Liver (tissue), 9 donors: Measurements from ENCODE around the gene CREB3L2. TPM values are rescaled to one million over a fixed set of nuclear protein-coding genes. Genes with fewer than 3 reads are reported as not detected.

Experiments used
- DNase-seq: peaks from one replicate; pipeline ENCODE4 v3.0.0-alpha.2; 2017; ENCODE audit warnings: low spot score
- H3K27ac ChIP-seq, 2 donors: one replicate each; pipeline ENCODE4 v1.7.0; 2013; ENCODE audit warnings: inconsistent platforms in 2 of 2, low read length in 2 of 2, control low read depth in 1 of 2, low read depth in 1 of 2, mild to moderate bottlenecking in 1 of 2
- H3K27me3 ChIP-seq, 4 donors: one replicate each; pipeline versions ENCODE4 v1.6.1 to v1.7.0; 2013; ENCODE audit warnings: low read length in 3 of 4, inconsistent platforms in 1 of 4, mild to moderate bottlenecking in 1 of 4, moderate library complexity in 1 of 4; ENCODE audit not compliant: control insufficient read depth in 4 of 4, insufficient read depth in 4 of 4
- H3K36me3 ChIP-seq, 4 donors: one replicate each; pipeline versions ENCODE4 v1.6.1 to v1.7.0; 2013; ENCODE audit warnings: low read length in 3 of 4, mild to moderate bottlenecking in 3 of 4, low read depth in 1 of 4, moderate library complexity in 1 of 4; ENCODE audit not compliant: control insufficient read depth in 4 of 4, insufficient read depth in 3 of 4
- H3K4me1 ChIP-seq, 4 donors: one replicate each; pipeline versions ENCODE4 v1.6.1 to v1.7.0; 2013; ENCODE audit warnings: low read length in 3 of 4, mild to moderate bottlenecking in 3 of 4, moderate library complexity in 1 of 4; ENCODE audit not compliant: control insufficient read depth in 4 of 4, insufficient read depth in 4 of 4
- H3K4me3 ChIP-seq, 3 donors: one replicate each; pipeline versions ENCODE4 v1.6.1 to v1.7.0; 2013; ENCODE audit warnings: low read length in 3 of 3, control low read depth in 1 of 3, low read depth in 1 of 3, mild to moderate bottlenecking in 1 of 3
- H3K9ac ChIP-seq, 2 donors: one replicate each; pipeline ENCODE4 v1.7.0; 2013; ENCODE audit warnings: low read length in 2 of 2, mild to moderate bottlenecking in 2 of 2, moderate library complexity in 2 of 2, control low read depth in 1 of 2, low read depth in 1 of 2
- H3K9me3 ChIP-seq, 4 donors: one replicate each; pipeline versions ENCODE4 v1.6.1 to v1.7.0; 2013; ENCODE audit warnings: low read length in 3 of 4; ENCODE audit not compliant: control insufficient read depth in 4 of 4
- ATF3 ChIP-seq: IDR thresholded peaks from 2 replicates; pipeline ENCODE4 v1.6.1; 2016; ENCODE audit warnings: antibody characterized with exemption
- CTCF ChIP-seq: fragments of 150-350 bp; IDR thresholded peaks from 2 replicates; pipeline ENCODE4 v1.5.1; 2017; ENCODE audit warnings: improper control_type of control experiment, low read depth, low read length; ENCODE audit not compliant: missing input control
- FOXA1 ChIP-seq: IDR thresholded peaks from 2 replicates; pipeline ENCODE4 v1.6.1; 2016; ENCODE audit warnings: antibody characterized with exemption
- FOXA2 ChIP-seq: IDR thresholded peaks from 2 replicates; pipeline ENCODE4 v1.6.1; 2016; ENCODE audit warnings: antibody characterized with exemption
- GABPA ChIP-seq, 2 donors: IDR thresholded peaks in 1 of 2; conservative IDR thresholded peaks in 1 of 2; 2 replicates each; pipeline ENCODE4 v1.6.1; 2016; ENCODE audit warnings: antibody characterized with exemption in 2 of 2, mild to moderate bottlenecking in 1 of 2, moderate library complexity in 1 of 2
- HNF4G ChIP-seq: IDR thresholded peaks from 2 replicates; pipeline ENCODE4 v1.6.1; 2016; ENCODE audit warnings: antibody characterized with exemption
- JUND ChIP-seq, 2 donors: IDR thresholded peaks; 2 replicates each; pipeline ENCODE4 v1.6.1; 2016; ENCODE audit warnings: antibody characterized with exemption in 2 of 2
- MAX ChIP-seq: IDR thresholded peaks from 2 replicates; pipeline ENCODE4 v1.6.1; 2016; ENCODE audit warnings: antibody characterized with exemption
- NR2F2 ChIP-seq: IDR thresholded peaks from 2 replicates; pipeline ENCODE4 v1.6.1; 2016; ENCODE audit warnings: antibody characterized with exemption
- RAD21 ChIP-seq, 2 donors: IDR thresholded peaks; 2 replicates each; pipeline ENCODE4 v1.6.1; 2016; ENCODE audit warnings: antibody characterized with exemption in 2 of 2, mild to moderate bottlenecking in 2 of 2
- REST ChIP-seq: IDR thresholded peaks from 2 replicates; pipeline ENCODE4 v1.6.1; 2016; ENCODE audit warnings: antibody characterized with exemption, mild to moderate bottlenecking
- RXRA ChIP-seq, 2 donors: IDR thresholded peaks; 2 replicates each; pipeline ENCODE4 v1.6.1; 2017 to 2018; ENCODE audit warnings: antibody characterized with exemption in 2 of 2, mild to moderate bottlenecking in 1 of 2
- SP1 ChIP-seq: IDR thresholded peaks from 2 replicates; pipeline ENCODE4 v1.6.1; 2018; ENCODE audit warnings: antibody characterized with exemption, mild to moderate bottlenecking
- TAF1 ChIP-seq: conservative IDR thresholded peaks from 2 replicates; pipeline ENCODE4 v1.6.1; 2016; ENCODE audit warnings: antibody characterized with exemption, mild to moderate bottlenecking
- YY1 ChIP-seq: IDR thresholded peaks from 2 replicates; pipeline ENCODE4 v1.6.1; 2016; ENCODE audit warnings: antibody characterized with exemption, mild to moderate bottlenecking
- ZBTB33 ChIP-seq: IDR thresholded peaks from 2 replicates; pipeline ENCODE4 v1.6.1; 2016; ENCODE audit warnings: antibody characterized with exemption
- WGBS: extraction: QIAGEN DNeasy Blood & Tissue Kit; methylation state at CpG from one replicate; pipeline ENCODE4 v1.1.7; 2013; 5-methylcytosine and 5-hydroxymethylcytosine counted together
- polyA plus RNA-seq, 2 donors: library from polyadenylated mRNA; stranded (reverse) in 1 of 2; unstranded in 1 of 2; fragments of 200-250 nt in 1 of 2; fragments of >200 nt in 1 of 2; fragmentation: Nextera tagmentation in 1 of 2; extraction: Ambion mirVana in 1 of 2; gene quantifications; one replicate each; pipeline versions ENCODE4 v1.2.1 to v1.2.3, GENCODE V29; 2013 to 2015
- total RNA-seq, 2 donors: library from RNA; depleted of rRNA; stranded (reverse); fragments of >200 nt; gene quantifications; one replicate each; pipeline ENCODE4 v1.2.3, GENCODE V29; 2014
- donor health status: healthy.
- donor health status: healthy.
- donor health status: healthy.
- donor health status: healthy.
- donor health status: healthy.

The CREB3L2 gene
- total and polyA plus RNA-seq, 4 donors = 6.7 to 16.6 (median 9.9) TPM

- no peak for DNase-seq
- H3K4me1 ChIP-seq = peaks cover 0 to 19% (median 9%) of the 10 kb centered on the region in 4 donors
- H3K27me3 ChIP-seq = no peaks in the 10 kb centered on the region
- H3K4me3 ChIP-seq = no peak overlapping the region
- TF ChIP-seq RXRA (IDR thresholded peaks at IDR 0.05) (no peak), CTCF (no peak), JUND (IDR thresholded peaks at IDR 0.05) (no peak), ZBTB33 (no peak), RAD21 (IDR thresholded peaks at IDR 0.05) (no peak), HNF4G (no peak), FOXA1 (no peak), NR2F2 (no peak), YY1 (no peak), ATF3 (no peak)
- WGBS = 73% methylated on average over 12 of the region's 12 CpGs
- no peak overlapping the region for H3K9ac ChIP-seq
- no peaks in the 10 kb centered on the region for H3K9me3 ChIP-seq
- H3K27ac ChIP-seq = no peak overlapping the region
- H3K36me3 ChIP-seq = peaks cover 0 to 2% (median 0%) of the 10 kb centered on the region in 4 donors
Measured at GRCh38 chr7:137967143-137968018, 34.5 kb downstream of the CREB3L2 start.

- TF ChIP-seq ZBTB33 (no peak), CTCF (no peak), NR2F2 (no peak), REST (no peak), MAX (no peak), RAD21 (IDR thresholded peaks at IDR 0.05) (no peak), SP1 (no peak), GABPA (IDR thresholded peaks at IDR 0.05 in 1 of 2, conservative IDR thresholded peaks at IDR 0.05 in 1 of 2) (no peak), FOXA2 (no peak), ATF3 (no peak), YY1 (no peak), HNF4G (no peak), TAF1 (no peak)
- H3K4me1 ChIP-seq = peaks cover 0 to 19% (median 8%) of the 10 kb centered on the region in 4 donors
- H3K9ac ChIP-seq = no peak overlapping the region
- H3K27ac ChIP-seq = no peak overlapping the region
- H3K27me3 ChIP-seq = no peaks in the 10 kb centered on the region
- WGBS = 91% methylated on average over 4 of the region's 4 CpGs
- peaks cover 0 to 2% (median 0%) of the 10 kb centered on the region in 4 donors for H3K36me3 ChIP-seq
- no peak for DNase-seq
- no peaks in the 10 kb centered on the region for H3K9me3 ChIP-seq
- no peak overlapping the region for H3K4me3 ChIP-seq
Measured at GRCh38 chr7:137966641-137967142, 35.2 kb downstream of the CREB3L2 start.
